Skeletal muscle tissue (tissue), 4 donors: ENCODE results near the gene FBXW8. TPM values are rescaled to one million over a fixed set of nuclear protein-coding genes. Genes with fewer than 3 reads are reported as not detected.
A peak's percentile ranks its signal among the peaks of the same experiment; 100 is the strongest.

ENCODE experiments used
- H3K27ac ChIP-seq: one replicate; pipeline ENCODE4 v1.7.0; 2013; ENCODE audit warnings: mild to moderate bottlenecking, low read depth, low read length, inconsistent platforms
- H3K27me3 ChIP-seq, 3 donors: one replicate each; pipeline ENCODE4 v1.7.0; 2013; ENCODE audit warnings: low read length in 3 of 3; ENCODE audit not compliant: control insufficient read depth in 3 of 3, insufficient read depth in 3 of 3
- H3K36me3 ChIP-seq, 3 donors: one replicate each; pipeline ENCODE4 v1.7.0; 2013; ENCODE audit warnings: low read length in 3 of 3; ENCODE audit not compliant: control insufficient read depth in 3 of 3, insufficient read depth in 3 of 3
- H3K4me1 ChIP-seq, 3 donors: one replicate each; pipeline ENCODE4 v1.7.0; 2013; ENCODE audit warnings: low read length in 3 of 3, mild to moderate bottlenecking in 3 of 3; ENCODE audit not compliant: control insufficient read depth in 3 of 3, insufficient read depth in 3 of 3
- H3K4me3 ChIP-seq, 3 donors: one replicate each; pipeline ENCODE4 v1.7.0; 2013; ENCODE audit warnings: low read length in 3 of 3
- H3K9ac ChIP-seq, 3 donors: one replicate each; pipeline ENCODE4 v1.7.0; 2013; ENCODE audit warnings: low read length in 3 of 3, mild to moderate bottlenecking in 3 of 3, moderate library complexity in 2 of 3, low read depth in 1 of 3
- H3K9me3 ChIP-seq, 3 donors: one replicate each; pipeline ENCODE4 v1.7.0; 2013; ENCODE audit warnings: low read length in 3 of 3; ENCODE audit not compliant: control insufficient read depth in 3 of 3
- total RNA-seq: library from RNA; depleted of rRNA; stranded (reverse); fragments of >200 nt; gene quantifications from one replicate; pipeline ENCODE4 v1.2.3, GENCODE V29; 2014
- donor health status: Osteomylitis.

FBXW8 gene
- total RNA-seq, 1 donor from 2014 or later: 8.9 TPM

- no peaks in the 10 kb centered on the region for H3K4me1 ChIP-seq
- H3K27ac ChIP-seq: no peak overlapping the region
- H3K9ac ChIP-seq: no peak overlapping the region
- no peak overlapping the region for H3K4me3 ChIP-seq
- no peaks in the 10 kb centered on the region for H3K36me3 ChIP-seq
- H3K27me3 ChIP-seq: peaks cover 6 to 14% (median 9%) of the 10 kb centered on the region in 3 donors
- H3K9me3 ChIP-seq: no peaks in the 10 kb centered on the region
Observed at GRCh38 chr12:116903818-116904217, 6.9 kb upstream of the FBXW8 start.

DNA sequence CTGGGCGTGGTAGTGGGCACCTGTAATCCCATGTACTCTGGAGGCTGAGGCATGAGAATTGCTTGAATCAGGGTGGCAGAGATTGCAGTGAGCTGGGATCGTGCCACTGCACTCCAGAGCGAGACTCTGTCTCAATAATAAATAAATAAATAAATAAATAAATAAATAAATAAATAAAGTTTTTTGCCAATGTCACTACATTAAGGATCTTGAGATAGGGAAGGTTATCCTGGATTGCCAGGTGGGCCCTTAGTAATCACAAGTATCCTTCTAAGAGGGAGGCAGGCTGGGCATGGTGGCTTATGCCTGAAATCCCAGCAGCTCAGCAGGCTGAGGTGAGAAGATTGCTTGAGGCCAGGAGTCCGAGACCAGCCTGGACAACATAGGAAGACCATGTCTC lies 4.5 kb upstream of the FBXW8 start:
- H3K9me3 ChIP-seq: no peaks in the 10 kb centered on the region
- no peaks in the 10 kb centered on the region for H3K27me3 ChIP-seq
- no peaks in the 10 kb centered on the region for H3K36me3 ChIP-seq
- no peak overlapping the region for H3K27ac ChIP-seq
- H3K4me3 ChIP-seq: no peak overlapping the region
- H3K4me1 ChIP-seq: peaks cover 0 to 3% (median under 1%) of the 10 kb centered on the region in 3 donors
- no peak overlapping the region for H3K9ac ChIP-seq

GRCh38 chr12:116910280-116910644 lies 488 bp upstream of the FBXW8 start:
- H3K27ac ChIP-seq: peak overlapping the region; percentile 44

DNA sequence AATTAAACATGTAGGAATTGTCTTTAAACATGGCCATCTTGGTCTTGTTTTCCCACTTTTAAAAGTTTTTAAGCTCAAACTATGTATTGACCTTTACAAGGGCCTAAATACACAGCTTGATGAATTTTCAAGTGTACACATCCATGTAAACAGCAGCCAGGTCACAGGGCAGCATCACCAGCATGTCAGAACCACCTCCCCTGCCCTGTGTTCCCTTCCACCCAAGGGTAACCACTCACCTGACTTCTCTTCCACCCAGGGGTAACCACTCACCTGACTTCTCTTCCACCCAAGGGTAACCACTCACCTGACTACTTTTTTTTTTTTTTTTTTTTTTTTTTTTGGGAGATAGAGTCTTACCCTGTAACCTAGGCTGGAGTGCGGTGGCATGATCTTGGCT lies 4.6 kb downstream of the FBXW8 start:
- Histone ChIP-seq H3K4me3 (no peak overlapping the region), H3K36me3 (no peaks in the 10 kb centered on the region), H3K27ac (no peak overlapping the region), H3K4me1 (peaks cover 9 to 18% (median 10%) of the 10 kb centered on the region in 3 donors), H3K9ac (no peak overlapping the region), H3K9me3 (no peaks in the 10 kb centered on the region), H3K27me3 (no peaks in the 10 kb centered on the region)

More at GRCh38 chr12:116910280-116910644, 488 bp upstream of the FBXW8 start:
- Histone ChIP-seq H3K9me3 (no peaks in the 10 kb centered on the region), H3K4me3 (peak overlapping the region; percentile 73 to 84 (median 78)), H3K9ac (peak overlapping the region in 2 of 3 donors; percentile 75 to 87), H3K4me1 (peaks cover 2 to 12% (median 4%) of the 10 kb centered on the region in 3 donors), H3K36me3 (no peaks in the 10 kb centered on the region), H3K27me3 (no peaks in the 10 kb centered on the region)

GRCh38 chr12:116916122-116916521 lies 5.4 kb downstream of the FBXW8 start:
- Histone ChIP-seq H3K9me3 (no peaks in the 10 kb centered on the region), H3K27ac (no peak overlapping the region), H3K36me3 (no peaks in the 10 kb centered on the region), H3K4me3 (no peak overlapping the region), H3K27me3 (no peaks in the 10 kb centered on the region), H3K9ac (no peak overlapping the region), H3K4me1 (peaks cover 9 to 15% (median 10%) of the 10 kb centered on the region in 3 donors)

- H3K36me3 ChIP-seq: no peaks in the 10 kb centered on the region
- H3K27me3 ChIP-seq: no peaks in the 10 kb centered on the region
- no peak overlapping the region for H3K27ac ChIP-seq
- no peaks in the 10 kb centered on the region for H3K9me3 ChIP-seq
- H3K4me3 ChIP-seq: no peak overlapping the region
- H3K4me1 ChIP-seq: peaks cover 6 to 10% (median 9%) of the 10 kb centered on the region in 3 donors
- H3K9ac ChIP-seq: no peak overlapping the region
Observed at GRCh38 chr12:116916714-116917114, 6.0 kb downstream of the FBXW8 start.

DNA sequence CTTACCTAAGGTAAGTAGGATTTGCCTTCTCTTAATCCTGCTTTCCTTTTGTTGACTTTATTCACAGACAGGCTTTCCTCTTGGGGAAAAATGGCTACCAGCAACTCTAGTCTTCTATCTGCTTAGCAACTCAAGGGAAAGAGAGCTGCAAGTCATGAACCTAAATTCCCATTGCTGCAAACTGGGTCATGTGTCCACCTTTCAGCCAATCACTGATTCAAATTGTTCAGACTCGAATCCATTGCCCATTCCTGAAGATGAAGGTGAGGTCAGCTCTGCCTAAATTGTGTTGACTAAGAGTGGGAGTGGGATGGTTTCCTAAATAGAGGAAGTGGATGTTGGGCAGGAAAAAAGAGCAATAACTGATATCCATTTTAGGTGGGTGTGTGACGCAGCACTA lies 7.7 kb downstream of the FBXW8 start:
- Histone ChIP-seq H3K27me3 (no peaks in the 10 kb centered on the region), H3K9me3 (no peaks in the 10 kb centered on the region), H3K4me1 (peaks cover 6 to 8% (median 6%) of the 10 kb centered on the region in 3 donors), H3K27ac (no peak overlapping the region), H3K9ac (no peak overlapping the region), H3K4me3 (no peak overlapping the region), H3K36me3 (no peaks in the 10 kb centered on the region)

DNA sequence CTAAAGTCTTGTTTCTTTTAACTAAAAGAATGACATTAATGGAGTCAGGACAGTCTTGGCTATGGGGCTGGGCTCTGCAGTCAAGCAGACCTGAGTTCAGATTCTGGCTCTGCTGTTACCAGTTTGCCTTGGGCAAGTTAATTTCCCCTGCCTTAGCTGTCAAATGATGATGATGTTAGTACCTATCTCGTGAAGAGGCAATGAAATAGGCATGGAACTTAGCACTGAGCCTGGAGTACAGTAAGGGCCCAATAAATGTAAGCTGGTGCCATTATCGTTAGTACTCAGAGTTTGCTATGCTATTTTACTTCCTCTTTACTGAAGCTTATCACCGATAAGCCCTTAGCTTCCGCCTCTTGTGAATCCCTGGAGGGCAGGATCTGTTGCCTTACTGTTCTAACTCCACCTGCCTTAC lies 8.5 kb downstream of the FBXW8 start:
- no peak overlapping the region for H3K4me3 ChIP-seq
- H3K9me3 ChIP-seq: no peaks in the 10 kb centered on the region
- H3K27ac ChIP-seq: no peak overlapping the region
- H3K9ac ChIP-seq: no peak overlapping the region
- H3K4me1 ChIP-seq: peaks cover 6 to 8% (median 6%) of the 10 kb centered on the region in 3 donors
- H3K36me3 ChIP-seq: no peaks in the 10 kb centered on the region
- no peaks in the 10 kb centered on the region for H3K27me3 ChIP-seq

DNA sequence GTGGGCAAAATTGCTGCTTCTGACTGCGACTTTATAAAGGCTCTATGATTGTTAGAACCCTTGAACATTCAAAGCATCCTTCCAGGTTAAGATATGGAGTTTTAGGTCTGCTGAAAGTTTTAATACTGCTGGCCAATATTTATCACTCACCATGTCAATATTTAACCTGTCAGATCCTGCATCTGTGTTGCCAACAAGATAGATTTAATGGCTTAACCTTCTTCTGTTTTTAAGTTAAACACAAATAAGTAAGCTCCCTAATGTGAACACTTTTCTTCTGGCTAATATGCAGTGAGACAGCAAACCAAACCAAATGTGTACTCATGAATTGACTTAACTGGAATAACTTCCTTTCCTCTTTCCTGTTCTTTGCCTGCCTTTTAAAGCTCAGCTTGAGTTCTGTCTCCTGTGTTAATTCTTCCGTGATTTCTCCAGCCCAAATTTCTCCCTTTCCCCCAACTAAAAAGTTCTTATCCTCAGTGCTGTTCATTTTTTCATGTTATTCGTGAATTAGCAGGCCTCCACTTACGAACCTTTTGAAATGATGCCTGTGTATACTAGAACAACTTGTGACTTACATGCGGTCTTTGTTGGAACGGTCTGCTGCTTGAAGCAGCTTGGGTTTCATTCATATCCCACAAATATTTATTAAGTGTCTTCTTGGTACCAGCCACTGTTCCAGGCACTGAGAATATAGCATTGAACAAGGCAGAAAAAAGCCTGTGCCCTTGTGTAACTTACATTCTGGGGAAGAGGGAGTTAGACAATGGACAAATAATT lies 9.1 kb downstream of the FBXW8 start:
- H3K27me3 ChIP-seq: no peaks in the 10 kb centered on the region
- H3K9me3 ChIP-seq: no peaks in the 10 kb centered on the region
- H3K9ac ChIP-seq: no peak overlapping the region
- no peak overlapping the region for H3K4me3 ChIP-seq
- H3K36me3 ChIP-seq: no peaks in the 10 kb centered on the region
- H3K27ac ChIP-seq: no peak overlapping the region
- H3K4me1 ChIP-seq: peaks cover 6 to 8% (median 6%) of the 10 kb centered on the region in 3 donors

DNA sequence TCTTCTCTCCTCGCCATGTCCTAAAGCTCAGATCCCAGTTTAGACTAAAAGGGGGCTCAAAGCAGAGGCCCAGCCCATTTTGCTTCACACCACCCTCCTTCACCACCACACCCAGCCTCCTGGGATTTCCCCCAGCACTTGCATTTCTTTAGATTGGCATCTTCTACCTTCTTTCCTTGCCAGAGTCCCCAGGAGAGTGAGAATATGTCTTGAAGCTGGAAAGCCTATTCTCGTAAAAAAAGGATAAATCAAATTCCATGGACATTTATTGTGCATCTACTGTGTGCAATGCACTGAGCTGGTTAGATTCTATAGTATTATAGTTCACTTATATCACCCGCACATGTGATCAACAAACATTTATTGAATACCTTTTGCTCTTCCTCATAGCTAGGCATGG lies 10.2 kb downstream of the FBXW8 start:
- Histone ChIP-seq H3K9me3 (no peaks in the 10 kb centered on the region), H3K9ac (no peak overlapping the region), H3K36me3 (no peaks in the 10 kb centered on the region), H3K4me3 (no peak overlapping the region), H3K4me1 (peaks cover 8 to 10% (median 9%) of the 10 kb centered on the region in 3 donors), H3K27me3 (no peaks in the 10 kb centered on the region), H3K27ac (no peak overlapping the region)
